ENCODE results near the gene DCTN5.

The DCTN5 gene

GRCh38 chr16:23682181-23682580, 40.9 kb downstream of the DCTN5 start:
- no peak for TF ChIP-seq CTCF (IDR thresholded peaks at IDR 0.05; ENCODE audit: control insufficient read depth, insufficient read depth, low read depth, low read length, missing control alignments)
- no peak overlapping the region for H3K4me3 ChIP-seq (ENCODE audit: control insufficient read depth, low read depth, low read length)
- DNase-seq (ENCODE audit: low read depth): no peak

GRCh38 chr16:23683487-23683886, 42.2 kb downstream of the DCTN5 start:
- H3K4me3 ChIP-seq (ENCODE audit: control insufficient read depth, low read depth, low read length): no peak overlapping the region
- no peak for TF ChIP-seq CTCF (IDR thresholded peaks at IDR 0.05; ENCODE audit: control insufficient read depth, insufficient read depth, low read depth, low read length, missing control alignments)
- DNase-seq (ENCODE audit: low read depth): no peak

- TF ChIP-seq CTCF (IDR thresholded peaks at IDR 0.05; ENCODE audit: control insufficient read depth, insufficient read depth, low read depth, low read length, missing control alignments): no peak
- no peak for DNase-seq (ENCODE audit: low read depth)
- H3K4me3 ChIP-seq (ENCODE audit: control insufficient read depth, low read depth, low read length): no peak overlapping the region
Measured at GRCh38 chr16:23687034-23687808, 46.0 kb downstream of the DCTN5 start.

DNA sequence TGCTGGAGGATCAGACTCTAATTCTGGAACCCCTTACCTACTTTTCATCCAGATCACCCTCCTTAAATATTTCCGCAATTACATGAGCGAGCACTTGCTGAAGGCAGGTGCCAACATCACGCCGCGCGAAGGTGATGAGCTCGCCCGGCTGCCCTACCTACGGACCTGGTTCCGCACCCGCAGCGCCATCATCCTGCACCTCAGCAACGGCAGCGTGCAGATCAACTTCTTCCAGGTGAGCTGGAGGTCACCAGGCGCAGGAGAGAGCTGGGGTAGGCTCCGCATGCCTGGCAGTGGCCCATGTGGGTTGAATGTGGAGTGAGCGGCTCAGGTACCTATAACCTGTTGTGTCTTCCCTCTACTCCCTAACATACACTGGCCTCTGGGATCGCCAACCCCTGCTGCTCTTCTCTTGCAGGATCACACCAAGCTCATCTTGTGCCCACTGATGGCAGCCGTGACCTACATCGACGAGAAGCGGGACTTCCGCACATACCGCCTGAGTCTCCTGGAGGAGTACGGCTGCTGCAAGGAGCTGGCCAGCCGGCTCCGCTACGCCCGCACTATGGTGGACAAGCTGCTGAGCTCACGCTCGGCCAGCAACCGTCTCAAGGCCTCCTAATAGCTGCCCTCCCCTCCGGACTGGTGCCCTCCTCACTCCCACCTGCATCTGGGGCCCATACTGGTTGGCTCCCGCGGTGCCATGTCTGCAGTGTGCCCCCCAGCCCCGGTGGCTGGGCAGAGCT, 48.3 kb downstream of the DCTN5 start:
- H3K4me3 ChIP-seq (ENCODE audit: control insufficient read depth, low read depth, low read length): no peak overlapping the region
- DNase-seq (ENCODE audit: low read depth): no peak
- no peak for TF ChIP-seq CTCF (IDR thresholded peaks at IDR 0.05; ENCODE audit: control insufficient read depth, insufficient read depth, low read depth, low read length, missing control alignments)

DNA sequence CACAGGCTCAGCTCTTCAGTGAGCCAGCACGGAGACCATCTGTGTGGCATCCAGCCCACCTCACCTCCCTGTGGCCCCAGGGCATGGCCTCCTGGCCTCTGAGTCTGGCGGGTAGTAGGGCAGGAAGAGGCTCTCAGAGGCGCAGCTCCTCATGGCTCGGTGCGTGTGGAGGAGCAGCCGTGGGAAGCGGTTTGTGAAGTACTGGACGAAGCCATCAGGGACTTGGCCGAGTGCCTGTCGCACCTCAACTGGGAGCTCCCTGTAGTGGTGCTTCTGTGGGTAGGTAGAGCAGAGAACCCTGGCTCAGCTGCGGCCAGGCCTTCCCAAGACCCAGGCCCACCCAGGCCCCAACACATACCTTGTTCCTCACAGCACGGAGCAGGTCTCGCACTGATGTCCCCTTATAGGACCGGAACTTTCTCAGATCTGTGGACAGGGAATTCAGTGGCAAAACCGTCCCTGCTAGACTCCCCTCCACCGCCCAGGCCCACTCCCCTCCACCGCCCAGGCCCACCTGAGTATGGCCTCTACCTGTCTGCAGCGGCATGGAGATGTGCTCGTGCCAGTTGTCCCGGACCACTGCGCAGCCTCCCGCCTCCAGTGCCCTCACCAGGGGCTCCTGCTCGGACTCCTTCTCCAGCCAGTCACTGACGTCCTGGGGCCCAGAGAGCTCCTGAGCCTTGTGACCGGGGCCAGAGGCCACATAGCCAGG, 49.7 kb downstream of the DCTN5 start:
- TF ChIP-seq CTCF (IDR thresholded peaks at IDR 0.05; ENCODE audit: control insufficient read depth, insufficient read depth, low read depth, low read length, missing control alignments): no peak
- no peak overlapping the region for H3K4me3 ChIP-seq (ENCODE audit: control insufficient read depth, low read depth, low read length)
- DNase-seq (ENCODE audit: low read depth): no peak

DNA sequence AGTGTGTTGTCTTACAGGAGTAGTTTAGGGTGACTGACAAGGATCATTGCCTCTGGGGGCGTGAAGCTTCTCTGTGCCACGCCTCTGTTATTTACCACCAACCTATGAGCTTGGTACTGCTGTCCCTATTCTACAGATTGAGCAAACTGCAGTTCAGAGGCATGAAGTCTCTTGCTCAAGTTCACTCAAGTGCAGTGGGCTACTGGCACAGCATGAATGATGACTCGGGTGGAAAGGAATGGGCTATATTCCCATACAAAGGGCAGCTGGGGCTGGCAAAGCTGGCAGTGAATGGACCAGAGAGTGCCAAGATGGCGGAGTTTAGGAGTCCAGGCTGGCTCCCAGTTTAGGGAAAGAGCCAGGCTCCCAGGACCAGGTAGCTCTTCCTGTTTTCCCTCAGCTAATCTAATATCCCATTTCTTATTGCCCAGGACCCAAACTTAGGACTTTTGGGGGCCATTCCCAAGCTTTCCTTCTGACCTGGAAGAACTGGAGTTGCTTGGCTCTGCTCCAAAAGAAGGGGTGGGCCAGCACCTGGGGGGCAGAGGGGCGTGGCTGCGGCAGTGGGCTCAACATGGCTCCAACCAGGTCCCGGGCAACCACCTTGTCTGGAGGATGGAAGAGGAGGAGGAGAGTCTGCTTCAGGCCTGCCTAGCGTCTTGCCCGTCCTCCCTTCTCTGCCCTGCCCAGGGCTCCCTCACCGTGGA, 50.4 kb downstream of the DCTN5 start:
- TF ChIP-seq CTCF (IDR thresholded peaks at IDR 0.05; ENCODE audit: control insufficient read depth, insufficient read depth, low read depth, low read length, missing control alignments): no peak
- no peak for DNase-seq (ENCODE audit: low read depth)
- H3K4me3 ChIP-seq (ENCODE audit: control insufficient read depth, low read depth, low read length): no peak overlapping the region

Measured in AG09309 (cell line).